Body of pancreas (tissue), 4 donors: ENCODE results near the gene LAMP1. TPM values are rescaled to one million over a fixed set of nuclear protein-coding genes. Genes with fewer than 3 reads are reported as not detected.
"Not testable (repeated sequence)": the region's sequence is repeated elsewhere in the genome, so short reads cannot be mapped to it uniquely, and the experiment has no call there.

Experiments
- ATAC-seq: fragments of 150-250 bp; one replicate; pipeline ENCODE4 v1.9.1; 2016
- DNase-seq, 4 donors: peaks; one replicate each; pipeline ENCODE4 v3.0.0-alpha.2; 2019
- H3K27ac ChIP-seq, 4 donors: fragments of 200-600 bp; sonication (generic); 1 replicate in 3 of 4; 2 replicates in 1 of 4; pipeline versions ENCODE4 v1.5.1 to v1.6.1; 2016 to 2019; ENCODE audit warnings: mild to moderate bottlenecking in 1 of 4, mixed read lengths in 1 of 4, moderate library complexity in 1 of 4
- H3K27me3 ChIP-seq, 2 donors: fragments of 200-600 bp; sonication (generic); one replicate each; pipeline ENCODE4 v1.6.0; 2016; ENCODE audit warnings: mild to moderate bottlenecking in 1 of 2
- H3K36me3 ChIP-seq, 2 donors: fragments of 200-600 bp; sonication (generic); replicated peaks in 1 of 2; 2 replicates each; pipeline ENCODE4 v1.5.1; 2016; ENCODE audit warnings: low read depth in 2 of 2; ENCODE audit not compliant: insufficient read depth in 1 of 2
- H3K4me1 ChIP-seq: fragments of 200-600 bp; sonication (generic); one replicate; pipeline ENCODE4 v1.6.0; 2016
- H3K4me3 ChIP-seq, 2 donors: fragments of 200-600 bp; sonication (generic); 1 replicate in 1 of 2; 2 replicates in 1 of 2; pipeline ENCODE4 v1.5.1; 2016 to 2019
- H3K9me3 ChIP-seq, 3 donors: fragments of 200-600 bp; sonication (generic); 1 replicate in 2 of 3; 2 replicates in 1 of 3; pipeline ENCODE4 v1.5.1; 2016
- POLR2A ChIP-seq, 3 donors: fragments of 450-650 bp; IDR thresholded peaks; one replicate each; pipeline ENCODE4 v1.6.1; 2016; ENCODE audit warnings: antibody characterized with exemption in 3 of 3, mild to moderate bottlenecking in 2 of 3
- WGBS, 2 donors: methylation state at CpG; one replicate each; pipeline ENCODE4 v1.1.5; 2017; 5-methylcytosine and 5-hydroxymethylcytosine counted together
- intact Hi-C: fragments of 100-400 bp; cut with DNase I; formaldehyde crosslinking; loops from one replicate; pipeline ENCODE4 v1.15.1; 2023
- total RNA-seq, 2 donors: library from RNA; depleted of rRNA; stranded (reverse); fragments of >200 nt; gene quantifications; one replicate each; pipeline ENCODE4 v1.1.0, GENCODE V29; 2016
- TF ChIP-seq, protein P1 (sequence below), 7 experiments: fragments of 450-650 bp in 4 of 7; fragments of 200-600 bp in 3 of 7; sonication (generic) in 3 of 7; IDR thresholded peaks; one replicate each; pipeline ENCODE4 v1.5.1; 2016 to 2019; ENCODE audit warnings: antibody characterized with exemption in 7 of 7

LAMP1 gene
- total RNA-seq, 2 donors from 2014 or later, result 68.5 to 92.6 TPM

DNA sequence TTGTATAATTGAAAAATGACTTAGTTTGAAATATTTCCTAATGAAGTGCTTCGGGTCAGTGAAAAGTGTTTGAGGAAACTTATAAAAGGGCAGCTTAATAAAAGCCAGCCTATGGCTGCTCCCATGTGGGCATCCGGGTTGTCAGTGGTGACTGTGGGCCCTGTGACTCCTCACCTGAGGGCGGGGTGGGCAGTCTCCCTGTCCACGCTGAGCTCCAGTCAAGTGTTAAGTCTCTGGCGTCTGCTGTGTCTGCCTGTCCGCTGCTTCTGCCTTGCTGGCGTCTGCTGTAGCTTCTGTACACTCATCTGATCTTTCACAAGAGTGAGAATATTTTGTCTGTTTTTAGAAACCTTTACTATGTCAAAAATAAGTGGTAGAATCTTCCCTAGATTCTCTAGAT, 7.1 kb downstream of the LAMP1 start:
- no peak for DNase-seq
- Histone ChIP-seq H3K9me3 (no peaks in the 10 kb centered on the region), H3K27ac (no peak overlapping the region), H3K4me1 (peaks cover 6% of the 10 kb centered on the region), H3K27me3 (no peaks in the 10 kb centered on the region), H3K4me3 (no peak overlapping the region), H3K36me3 (no peaks in the 10 kb centered on the region)
- 79 to 82% methylated on average over 7 of the region's 7 CpGs for WGBS, 2 donors
- ATAC-seq, result no peak
- TF ChIP-seq, protein P1, sequence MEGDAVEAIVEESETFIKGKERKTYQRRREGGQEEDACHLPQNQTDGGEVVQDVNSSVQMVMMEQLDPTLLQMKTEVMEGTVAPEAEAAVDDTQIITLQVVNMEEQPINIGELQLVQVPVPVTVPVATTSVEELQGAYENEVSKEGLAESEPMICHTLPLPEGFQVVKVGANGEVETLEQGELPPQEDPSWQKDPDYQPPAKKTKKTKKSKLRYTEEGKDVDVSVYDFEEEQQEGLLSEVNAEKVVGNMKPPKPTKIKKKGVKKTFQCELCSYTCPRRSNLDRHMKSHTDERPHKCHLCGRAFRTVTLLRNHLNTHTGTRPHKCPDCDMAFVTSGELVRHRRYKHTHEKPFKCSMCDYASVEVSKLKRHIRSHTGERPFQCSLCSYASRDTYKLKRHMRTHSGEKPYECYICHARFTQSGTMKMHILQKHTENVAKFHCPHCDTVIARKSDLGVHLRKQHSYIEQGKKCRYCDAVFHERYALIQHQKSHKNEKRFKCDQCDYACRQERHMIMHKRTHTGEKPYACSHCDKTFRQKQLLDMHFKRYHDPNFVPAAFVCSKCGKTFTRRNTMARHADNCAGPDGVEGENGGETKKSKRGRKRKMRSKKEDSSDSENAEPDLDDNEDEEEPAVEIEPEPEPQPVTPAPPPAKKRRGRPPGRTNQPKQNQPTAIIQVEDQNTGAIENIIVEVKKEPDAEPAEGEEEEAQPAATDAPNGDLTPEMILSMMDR (IDR thresholded peaks at IDR 0.05), result no peak
- no peak for TF ChIP-seq POLR2A (IDR thresholded peaks at IDR 0.05)
- intact Hi-C loops, result no loop called here

DNA sequence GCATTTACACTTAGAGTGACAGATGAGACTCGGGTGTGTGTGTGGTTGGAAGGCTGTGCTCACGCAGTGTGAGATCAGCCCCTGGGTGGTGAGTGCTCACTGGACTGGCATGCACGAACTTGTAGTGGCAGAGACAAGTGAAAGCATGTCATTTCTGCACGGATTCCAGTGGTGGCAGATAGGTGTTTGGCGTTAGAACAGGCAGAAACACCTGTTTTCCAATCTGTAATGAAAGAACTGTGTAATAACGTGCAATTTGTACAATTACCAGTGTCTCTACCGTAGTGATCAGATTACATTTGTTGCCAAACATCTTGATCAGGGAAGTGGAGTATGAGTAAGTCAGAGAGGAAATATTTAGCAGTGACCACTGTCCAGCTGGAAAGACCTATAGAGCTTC, 8.2 kb downstream of the LAMP1 start:
- no peak for ATAC-seq
- WGBS, 2 donors, result 53 to 54% methylated on average over 7 of the region's 7 CpGs
- DNase-seq, result no peak
- Histone ChIP-seq H3K9me3 (no peaks in the 10 kb centered on the region), H3K27ac (no peak overlapping the region), H3K4me1 (no peaks in the 10 kb centered on the region), H3K36me3 (peaks cover 2 to 4% of the 10 kb centered on the region in 2 donors), H3K27me3 (no peaks in the 10 kb centered on the region), H3K4me3 (no peak overlapping the region)
- TF ChIP-seq, protein P1 (IDR thresholded peaks at IDR 0.05), result no peak
- TF ChIP-seq POLR2A (IDR thresholded peaks at IDR 0.05), result no peak
- intact Hi-C loops, result no loop called here

DNA sequence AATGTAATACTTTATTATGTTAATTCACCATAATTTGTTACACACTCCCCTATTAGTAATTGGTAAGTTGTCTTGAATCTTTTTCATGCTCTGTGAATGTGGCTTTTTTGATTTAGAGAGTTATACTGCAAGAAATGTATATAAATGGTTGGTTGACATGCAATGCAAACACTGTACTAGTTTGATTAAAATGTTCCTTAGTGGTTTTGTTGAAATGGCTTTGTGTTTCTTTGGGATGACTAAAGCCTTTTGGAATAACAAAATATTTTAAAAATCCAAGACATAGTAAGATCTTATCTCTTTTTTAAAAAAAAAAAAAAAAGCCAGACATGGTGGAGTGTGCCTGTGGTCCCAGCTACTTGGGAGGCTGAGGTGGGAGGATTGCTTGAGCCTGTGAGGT, 10.5 kb downstream of the LAMP1 start:
- intact Hi-C loops, result no loop called here
- TF ChIP-seq, protein P1 (IDR thresholded peaks at IDR 0.05), result no peak
- no peak for TF ChIP-seq POLR2A (IDR thresholded peaks at IDR 0.05)
- Histone ChIP-seq H3K4me1 (no peaks in the 10 kb centered on the region), H3K9me3 (no peaks in the 10 kb centered on the region), H3K27ac (no peak overlapping the region), H3K36me3 (peaks cover 5 to 15% of the 10 kb centered on the region in 2 donors), H3K4me3 (no peak overlapping the region), H3K27me3 (no peaks in the 10 kb centered on the region)
- no peak for ATAC-seq
- DNase-seq, result no peak

DNA sequence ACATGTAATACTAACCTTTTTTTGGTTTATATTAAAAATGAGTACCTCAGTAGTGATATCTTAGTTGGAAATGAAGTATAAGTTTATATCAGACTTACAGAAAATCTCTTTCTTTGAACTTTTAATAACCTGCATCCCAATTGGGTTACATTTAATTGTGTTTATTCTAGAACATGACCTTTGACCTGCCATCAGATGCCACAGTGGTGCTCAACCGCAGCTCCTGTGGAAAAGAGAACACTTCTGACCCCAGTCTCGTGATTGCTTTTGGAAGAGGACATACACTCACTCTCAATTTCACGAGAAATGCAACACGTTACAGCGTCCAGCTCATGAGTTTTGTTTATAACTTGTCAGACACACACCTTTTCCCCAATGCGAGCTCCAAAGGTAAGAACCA, 12.4 kb downstream of the LAMP1 start:
- H3K4me1 ChIP-seq, result no peaks in the 10 kb centered on the region
- intact Hi-C loops, result no loop called here
- H3K27me3 ChIP-seq, result no peaks in the 10 kb centered on the region
- no peak for TF ChIP-seq POLR2A (IDR thresholded peaks at IDR 0.05)
- TF ChIP-seq, protein P1 (IDR thresholded peaks at IDR 0.05), result no peak
- DNase-seq (no peak), ATAC-seq (no peak)
- peaks cover 5 to 15% of the 10 kb centered on the region in 2 donors for H3K36me3 ChIP-seq
- WGBS, 2 donors, result 88 to 89% methylated on average over 6 of the region's 6 CpGs
- H3K9me3 ChIP-seq, result no peaks in the 10 kb centered on the region
- no peak overlapping the region for H3K4me3 ChIP-seq
- no peak overlapping the region for H3K27ac ChIP-seq

DNA sequence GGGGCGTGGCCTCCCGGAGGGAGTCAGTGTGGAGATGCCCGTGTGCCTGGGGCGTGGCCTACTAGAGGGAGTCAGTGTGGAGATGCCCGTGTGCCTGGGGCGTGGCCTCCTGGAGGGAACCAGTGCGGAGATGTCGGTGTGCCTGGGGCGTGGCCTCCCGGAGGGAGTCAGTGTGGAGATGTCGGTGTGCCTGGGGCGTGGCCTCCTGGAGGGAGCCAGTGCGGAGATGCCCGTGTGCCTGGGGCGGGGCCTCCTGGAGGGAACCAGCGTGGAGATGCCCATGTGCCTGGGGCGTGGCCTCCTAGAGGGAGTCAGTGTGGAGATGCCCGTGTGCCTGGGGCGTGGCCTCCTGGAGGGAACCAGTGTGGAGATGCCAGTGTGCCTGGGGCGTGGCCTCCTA, 17.1 kb downstream of the LAMP1 start:
- ATAC-seq, H3K27ac ChIP-seq, H3K9me3 ChIP-seq, DNase-seq, H3K27me3 ChIP-seq, H3K4me3 ChIP-seq, H3K4me1 ChIP-seq, intact Hi-C loops: not testable (repeated sequence)
- peaks cover 5 to 15% of the 10 kb centered on the region in 2 donors for H3K36me3 ChIP-seq
- WGBS, 2 donors, result 92 to 93% methylated on average over 3 to 16 of the region's 20 CpGs

DNA sequence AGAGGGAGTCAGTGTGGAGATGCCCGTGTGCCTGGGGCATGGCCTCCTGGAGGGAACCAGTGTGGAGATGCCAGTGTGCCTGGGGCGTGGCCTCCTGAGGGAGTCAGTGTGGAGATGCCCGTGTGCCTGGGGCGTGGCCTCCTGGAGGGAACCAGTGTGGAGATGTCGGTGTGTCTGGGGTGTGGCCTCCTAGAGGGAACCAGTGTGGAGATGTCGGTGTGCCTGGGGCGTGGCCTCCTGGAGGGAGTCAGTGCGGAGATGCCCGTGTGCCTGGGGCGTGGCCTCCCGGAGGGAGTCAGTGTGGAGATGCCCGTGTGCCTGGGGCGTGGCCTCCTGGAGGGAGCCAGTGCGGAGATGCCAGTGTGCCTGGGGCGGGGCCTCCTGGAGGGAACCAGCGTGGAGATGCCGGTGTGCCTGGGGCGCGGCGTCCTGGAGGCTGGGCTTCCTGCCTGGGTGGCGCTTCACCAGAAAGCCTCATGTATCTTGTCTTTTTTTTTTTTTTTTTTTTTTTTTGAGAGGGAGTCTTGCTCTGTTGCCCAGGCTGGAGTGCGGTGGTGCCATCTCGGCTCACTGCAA, 17.9 kb downstream of the LAMP1 start:
- DNase-seq, ATAC-seq, H3K9me3 ChIP-seq, H3K27me3 ChIP-seq, H3K4me3 ChIP-seq, H3K4me1 ChIP-seq, intact Hi-C loops, H3K27ac ChIP-seq: not testable (repeated sequence)
- WGBS, 2 donors, result 87% methylated on average over 16 to 23 of the region's 23 CpGs
- peaks cover 3 to 21% of the 10 kb centered on the region in 2 donors for H3K36me3 ChIP-seq
